Measurements from ENCODE around the gene ELP1.
A peak's percentile ranks its signal among the peaks of the same experiment; 100 is the strongest.
"Not testable (repeated sequence)": the region's sequence is repeated elsewhere in the genome, so short reads cannot be mapped to it uniquely, and the experiment has no call there.

ELP1 gene

DNA sequence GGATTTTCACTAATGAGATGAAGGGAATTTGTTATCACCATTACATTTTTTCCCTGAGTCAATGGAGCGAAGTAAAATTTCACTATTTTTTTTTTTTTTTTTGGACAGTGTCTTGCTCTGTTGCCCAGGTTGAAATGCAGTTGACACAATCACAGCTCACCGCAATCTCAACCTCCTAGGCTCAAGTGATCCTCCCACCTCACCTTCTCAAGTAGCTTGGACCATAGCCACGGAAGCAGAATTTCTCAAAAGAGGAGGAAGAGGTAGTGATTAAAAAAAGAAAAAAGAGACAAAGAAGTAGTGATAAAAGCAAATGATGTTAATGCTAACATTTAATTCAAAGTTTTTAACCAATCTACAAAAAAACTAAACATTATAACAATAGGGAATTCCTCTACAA lies 29.8 kb downstream of the ELP1 start:
- Mint-ChIP-seq H3K36me3 (peaks cover 75% of the 10 kb centered on the region), H3K4me1 (no peaks in the 10 kb centered on the region), H3K9me3 (no peaks in the 10 kb centered on the region)

GRCh38 chr9:108903420-108904103 lies 30.4 kb downstream of the ELP1 start:
- H3K4me1 Mint-ChIP-seq = no peaks in the 10 kb centered on the region
- ATAC-seq = no peak
- no peaks in the 10 kb centered on the region for H3K9me3 Mint-ChIP-seq
- H3K27me3 Mint-ChIP-seq = no peaks in the 10 kb centered on the region
- peaks cover 69% of the 10 kb centered on the region for H3K36me3 Mint-ChIP-seq
- no peak overlapping the region for H3K4me3 Mint-ChIP-seq
- no peak overlapping the region for H3K27ac Mint-ChIP-seq

More for the DNA sequence above, 29.8 kb downstream of the ELP1 start:
- Mint-ChIP-seq H3K27me3 (no peaks in the 10 kb centered on the region), H3K4me3 (no peak overlapping the region), H3K27ac (no peak overlapping the region)
- no peak for ATAC-seq

DNA sequence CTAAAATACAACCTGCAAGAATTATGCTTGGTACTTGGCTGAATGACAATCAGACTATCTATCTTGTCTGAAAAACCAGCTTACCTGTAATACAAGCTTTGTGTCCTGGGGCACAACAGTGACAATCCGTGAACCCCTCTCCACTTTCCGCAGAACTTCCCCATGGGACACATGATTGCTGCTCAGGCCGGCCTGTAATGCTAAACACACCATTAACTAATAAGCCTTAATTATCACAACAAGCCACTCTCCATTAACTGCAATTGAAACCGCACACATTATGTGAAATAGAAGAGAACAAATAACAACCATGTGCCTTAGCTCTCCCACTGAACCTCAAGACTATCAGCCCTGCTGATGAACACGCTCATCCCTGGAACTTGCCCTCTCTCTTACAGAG lies 33.7 kb downstream of the ELP1 start:
- Mint-ChIP-seq H3K4me1 (no peaks in the 10 kb centered on the region), H3K9me3 (no peaks in the 10 kb centered on the region), H3K27ac (no peak overlapping the region), H3K36me3 (peaks cover 69% of the 10 kb centered on the region), H3K4me3 (no peak overlapping the region), H3K27me3 (no peaks in the 10 kb centered on the region)
- ATAC-seq = no peak

DNA sequence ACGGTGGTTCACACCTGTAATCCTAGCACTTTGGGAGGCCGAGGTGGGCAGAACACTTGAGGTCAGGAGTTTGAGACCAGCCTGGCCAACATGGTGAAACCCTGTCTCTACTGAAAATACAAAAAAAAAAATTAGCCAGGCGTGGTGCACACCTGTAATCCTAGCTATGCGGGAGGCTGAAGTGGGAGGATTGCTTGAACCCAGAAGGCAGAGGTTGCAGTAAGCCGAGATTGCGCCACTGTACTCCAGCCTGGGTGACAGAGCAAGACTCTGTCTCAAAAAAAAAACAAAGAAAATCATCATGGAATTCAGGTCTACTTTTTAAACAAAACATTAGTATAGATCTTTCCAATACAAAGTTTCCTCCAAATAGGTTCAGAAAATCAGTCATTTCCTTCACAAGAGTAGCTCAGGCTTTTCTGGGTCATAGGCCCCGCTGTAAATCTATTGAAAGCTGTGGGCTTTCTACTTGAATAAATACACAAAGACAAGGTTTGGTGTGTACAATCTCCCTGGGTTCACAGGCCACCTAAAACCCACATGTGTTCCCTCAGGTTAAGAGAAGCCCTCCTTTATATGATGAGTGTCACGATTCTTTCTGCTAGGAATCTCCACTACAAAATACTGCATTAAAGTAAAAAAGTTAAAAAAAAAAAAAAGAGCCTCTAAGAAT lies 34.8 kb downstream of the ELP1 start:
- not testable (repeated sequence) for H3K27ac Mint-ChIP-seq, ATAC-seq, H3K9me3 Mint-ChIP-seq, H3K4me3 Mint-ChIP-seq, H3K4me1 Mint-ChIP-seq, H3K27me3 Mint-ChIP-seq
- H3K36me3 Mint-ChIP-seq = peaks cover 74% of the 10 kb centered on the region

- Mint-ChIP-seq H3K36me3 (peaks cover 73% of the 10 kb centered on the region), H3K27ac (no peak overlapping the region), H3K27me3 (no peaks in the 10 kb centered on the region), H3K9me3 (no peaks in the 10 kb centered on the region), H3K4me1 (no peaks in the 10 kb centered on the region), H3K4me3 (no peak overlapping the region)
- no peak for ATAC-seq
These were observed 36.4 kb downstream of the ELP1 start for GRCh38 chr9:108897324-108898096.

DNA sequence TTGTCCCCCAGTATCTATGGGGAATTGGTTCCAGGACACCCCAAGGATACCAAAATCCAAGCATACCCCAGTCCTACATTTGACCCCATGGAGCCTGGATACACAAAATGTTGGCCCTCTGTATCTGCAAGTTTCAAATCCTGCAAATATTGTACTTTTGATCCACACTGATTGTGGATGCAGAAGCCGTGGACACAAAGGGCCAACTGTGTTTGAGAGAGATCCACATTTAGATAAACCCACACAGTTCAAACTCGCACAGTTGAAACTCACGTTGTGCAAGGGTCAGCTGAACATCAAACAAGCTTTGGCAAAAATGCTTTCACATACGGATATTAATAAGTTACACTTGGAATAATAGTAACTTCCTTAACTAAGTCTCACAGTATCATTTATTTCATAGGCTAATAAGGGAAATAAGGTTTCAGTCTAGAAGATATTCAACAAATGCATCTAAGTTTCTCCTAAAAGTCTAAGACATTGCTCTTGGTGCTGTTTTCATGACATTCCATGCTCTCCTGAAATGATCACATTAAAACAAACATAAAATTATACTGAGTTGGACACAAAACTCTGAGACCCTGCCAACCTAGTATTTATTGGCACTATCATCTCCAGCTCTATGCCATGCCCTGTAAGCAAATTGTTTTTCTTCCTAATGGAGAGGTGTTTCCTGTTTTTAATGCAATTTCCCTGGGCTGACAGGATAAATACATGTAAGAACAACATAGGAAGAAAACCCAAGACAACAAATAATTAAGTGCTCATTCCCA lies 39.5 kb downstream of the ELP1 start:
- no peak for ATAC-seq
- Mint-ChIP-seq H3K27me3 (no peaks in the 10 kb centered on the region), H3K4me1 (no peaks in the 10 kb centered on the region), H3K9me3 (no peaks in the 10 kb centered on the region), H3K27ac (no peak overlapping the region), H3K36me3 (peaks cover 77% of the 10 kb centered on the region), H3K4me3 (no peak overlapping the region)

DNA sequence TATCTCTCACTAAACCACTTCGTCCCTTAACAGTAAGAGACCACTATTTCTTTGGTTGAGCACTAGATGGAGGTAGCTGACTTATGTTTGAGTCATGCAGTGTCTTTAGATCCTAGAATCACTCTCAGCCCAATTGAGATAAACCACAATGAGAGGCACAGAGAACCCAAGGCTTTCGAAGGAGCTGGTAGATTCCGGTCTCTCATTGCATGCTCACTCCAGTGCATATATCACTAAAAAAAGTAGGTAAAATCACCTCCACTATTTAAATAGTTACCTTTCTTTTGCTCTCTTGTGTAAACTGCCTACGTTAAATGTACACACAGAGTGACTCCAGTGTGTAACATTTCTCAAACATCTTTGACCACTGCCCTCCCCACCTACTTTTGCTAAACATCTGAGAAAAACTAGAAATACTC lies 44.3 kb downstream of the ELP1 start:
- Mint-ChIP-seq H3K4me3 (no peak overlapping the region), H3K27ac (no peak overlapping the region), H3K36me3 (peaks cover 82% of the 10 kb centered on the region)

GRCh38 chr9:108886594-108887271 lies 47.2 kb downstream of the ELP1 start:
- Mint-ChIP-seq H3K27ac (peak overlapping the region; percentile 62), H3K36me3 (peaks cover 76% of the 10 kb centered on the region), H3K4me1 (peaks cover 13% of the 10 kb centered on the region)
- not testable (repeated sequence) for ATAC-seq, H3K4me3 Mint-ChIP-seq, H3K27me3 Mint-ChIP-seq, H3K9me3 Mint-ChIP-seq

More for the DNA sequence above, 44.3 kb downstream of the ELP1 start:
- peaks cover 13% of the 10 kb centered on the region for H3K4me1 Mint-ChIP-seq
- no peaks in the 10 kb centered on the region for H3K27me3 Mint-ChIP-seq
- H3K9me3 Mint-ChIP-seq = no peaks in the 10 kb centered on the region
- no peak for ATAC-seq

DNA sequence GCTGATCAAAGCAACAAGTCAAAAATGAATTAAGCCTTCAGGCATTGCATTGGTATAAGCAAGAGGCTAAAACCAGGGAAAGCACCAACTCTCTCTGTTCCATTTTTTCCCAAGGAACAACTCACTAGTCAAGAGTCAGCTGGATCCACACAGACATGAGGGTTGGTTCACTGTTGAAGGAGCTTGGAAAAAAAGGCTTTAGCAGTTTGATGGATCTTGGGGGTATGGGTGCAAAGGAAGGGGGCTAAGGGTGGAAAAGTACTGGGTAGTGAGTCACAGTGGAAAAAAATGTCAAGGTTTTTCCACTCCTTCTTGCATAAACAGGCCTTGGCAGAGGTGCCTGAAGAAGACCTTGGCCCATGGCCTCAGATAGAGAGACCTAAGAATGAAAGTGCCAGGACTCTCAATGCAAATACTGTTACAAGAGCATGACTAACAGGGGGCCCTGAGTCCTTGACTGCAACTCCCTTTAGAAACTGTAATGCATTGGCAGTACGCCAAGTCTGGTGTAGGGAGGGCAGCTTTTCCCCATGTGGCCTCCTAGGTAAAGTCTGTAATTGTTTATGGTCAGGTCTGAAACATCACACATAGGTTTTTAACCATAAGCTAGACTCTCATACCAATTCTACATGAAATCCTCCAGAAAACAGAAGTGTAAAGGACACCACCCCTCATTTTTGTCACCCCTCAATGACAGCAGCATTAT lies 48.1 kb downstream of the ELP1 start:
- Mint-ChIP-seq H3K4me3 (no peak overlapping the region), H3K36me3 (peaks cover 70% of the 10 kb centered on the region), H3K4me1 (peaks cover 13% of the 10 kb centered on the region), H3K9me3 (no peaks in the 10 kb centered on the region), H3K27ac (peak overlapping the region; percentile 62), H3K27me3 (no peaks in the 10 kb centered on the region)
- peak; percentile 78 for ATAC-seq

- Mint-ChIP-seq H3K4me1 (peaks cover 13% of the 10 kb centered on the region), H3K27me3 (no peaks in the 10 kb centered on the region), H3K4me3 (no peak overlapping the region), H3K9me3 (no peaks in the 10 kb centered on the region), H3K36me3 (peaks cover 70% of the 10 kb centered on the region), H3K27ac (no peak overlapping the region)
- no peak for ATAC-seq
These were observed 49.2 kb downstream of the ELP1 start for GRCh38 chr9:108884701-108885100.

GRCh38 chr9:108883085-108883484 lies 50.8 kb downstream of the ELP1 start:
- no peaks in the 10 kb centered on the region for H3K9me3 Mint-ChIP-seq
- ATAC-seq = no peak
- H3K36me3 Mint-ChIP-seq = peaks cover 72% of the 10 kb centered on the region
- no peak overlapping the region for H3K4me3 Mint-ChIP-seq
- H3K27me3 Mint-ChIP-seq = no peaks in the 10 kb centered on the region
- no peak overlapping the region for H3K27ac Mint-ChIP-seq
- peaks cover 13% of the 10 kb centered on the region for H3K4me1 Mint-ChIP-seq

DNA sequence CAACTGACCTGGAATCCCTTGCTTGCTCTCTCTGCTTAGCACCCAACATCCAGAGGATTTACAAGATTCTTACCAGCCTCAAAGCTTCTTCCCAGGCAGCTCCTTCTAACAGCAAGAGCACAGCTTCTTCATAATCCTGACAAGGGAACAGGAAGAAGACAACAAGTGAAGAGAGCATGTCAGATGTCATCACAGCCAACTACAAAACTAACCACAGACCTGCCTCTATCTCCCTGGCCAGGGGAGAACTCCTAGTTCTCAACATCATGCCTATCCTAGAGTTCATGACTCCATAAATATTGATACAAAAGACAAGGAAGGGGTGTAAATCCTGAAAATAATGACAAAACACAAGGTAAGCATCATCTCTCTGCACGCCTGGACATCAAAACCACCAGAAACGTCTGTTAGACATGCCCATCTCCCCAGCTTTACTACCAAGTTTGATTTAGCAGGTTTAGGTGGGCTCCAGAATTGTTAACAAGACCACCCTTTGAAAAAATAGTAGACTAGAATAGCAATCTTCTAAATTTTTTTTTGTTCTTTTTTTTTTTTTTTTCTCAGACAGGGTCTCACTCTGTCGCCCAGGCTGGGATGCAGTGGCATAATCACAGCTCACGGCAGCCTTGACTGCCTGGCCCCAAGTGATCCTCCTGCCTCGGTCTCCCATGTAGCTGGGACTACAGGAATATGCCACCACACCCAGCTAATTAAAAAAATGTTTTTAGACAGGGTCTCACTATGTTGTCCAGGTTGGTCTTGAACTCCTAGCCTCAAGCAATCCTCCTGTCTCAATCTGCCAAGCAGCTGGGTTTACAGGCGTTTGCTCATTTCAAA lies 51.7 kb downstream of the ELP1 start:
- H3K36me3 Mint-ChIP-seq = peaks cover 76% of the 10 kb centered on the region
- H3K4me1 Mint-ChIP-seq = peaks cover 13% of the 10 kb centered on the region

DNA sequence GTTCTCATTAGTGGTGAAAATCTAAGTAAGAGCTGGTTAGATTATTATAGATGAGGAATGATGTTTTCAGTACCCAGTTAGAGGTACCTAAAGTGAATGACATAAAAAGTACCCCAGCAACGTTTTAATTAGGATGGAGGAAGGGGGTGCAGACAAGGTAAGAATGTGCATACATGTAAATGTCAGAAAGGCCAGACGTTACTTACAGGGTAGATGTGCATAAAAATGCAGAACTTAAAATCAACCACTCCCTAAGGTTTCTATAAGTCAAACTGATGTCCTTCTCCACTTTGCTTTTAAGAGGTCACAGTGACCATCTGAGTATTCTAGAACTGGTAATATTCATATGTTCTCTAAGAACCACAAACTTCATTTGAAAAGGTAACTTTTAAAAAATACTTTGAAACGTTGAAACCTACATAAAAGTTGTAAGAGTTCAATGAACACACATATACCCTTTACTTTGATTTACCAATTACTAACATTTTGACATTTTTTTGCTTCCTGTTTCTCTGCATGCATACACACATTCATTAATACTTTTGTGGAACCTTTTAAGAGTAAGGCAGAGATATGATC lies 53.1 kb downstream of the ELP1 start:
- no peaks in the 10 kb centered on the region for H3K9me3 Mint-ChIP-seq
- peaks cover 7% of the 10 kb centered on the region for H3K4me1 Mint-ChIP-seq
- H3K36me3 Mint-ChIP-seq = peaks cover 80% of the 10 kb centered on the region
- no peak overlapping the region for H3K4me3 Mint-ChIP-seq
- ATAC-seq = no peak
- H3K27ac Mint-ChIP-seq = no peak overlapping the region
- no peaks in the 10 kb centered on the region for H3K27me3 Mint-ChIP-seq

More for the DNA sequence above, 51.7 kb downstream of the ELP1 start:
- Mint-ChIP-seq H3K27ac (no peak overlapping the region), H3K4me3 (no peak overlapping the region), H3K9me3 (no peaks in the 10 kb centered on the region), H3K27me3 (no peaks in the 10 kb centered on the region)
- ATAC-seq = no peak

Measured in stimulated activated memory B cell treated with anti-CD40 and anti-IgM and Interleukin-4, amounts not matched to agents 10 μg/mL and 1 μg/mL and 100 μg/mL, for 72 hours (primary cell).